Activated naive CD4-positive, alpha-beta T cell treated with anti-CD3 and anti-CD28 coated beads, Interleukin-2, amount 50 U/mL, for 24 hours (primary cell): ENCODE results near the gene RABGAP1L.
"Not testable (repeated sequence)": the region's sequence is repeated elsewhere in the genome, so short reads cannot be mapped to it uniquely, and the experiment has no call there.

Experiments used
- H3K27ac Mint-ChIP-seq: one replicate; pipeline ENCODE4 v1.8.0; 2021; ENCODE audit warnings: mild to moderate bottlenecking, mixed read lengths
- H3K27me3 Mint-ChIP-seq: one replicate; pipeline ENCODE4 v1.8.0; 2021; ENCODE audit warnings: mixed read lengths
- H3K36me3 Mint-ChIP-seq: one replicate; pipeline ENCODE4 v1.8.0; 2021; ENCODE audit warnings: mixed read lengths
- H3K4me1 Mint-ChIP-seq: one replicate; pipeline ENCODE4 v1.8.0; 2021; ENCODE audit warnings: mixed read lengths
- H3K4me3 Mint-ChIP-seq: one replicate; pipeline ENCODE4 v1.8.0; 2021; ENCODE audit warnings: mild to moderate bottlenecking, mixed read lengths
- H3K9me3 Mint-ChIP-seq: one replicate; pipeline ENCODE4 v1.8.0; 2021; ENCODE audit warnings: mixed read lengths

The RABGAP1L gene

DNA sequence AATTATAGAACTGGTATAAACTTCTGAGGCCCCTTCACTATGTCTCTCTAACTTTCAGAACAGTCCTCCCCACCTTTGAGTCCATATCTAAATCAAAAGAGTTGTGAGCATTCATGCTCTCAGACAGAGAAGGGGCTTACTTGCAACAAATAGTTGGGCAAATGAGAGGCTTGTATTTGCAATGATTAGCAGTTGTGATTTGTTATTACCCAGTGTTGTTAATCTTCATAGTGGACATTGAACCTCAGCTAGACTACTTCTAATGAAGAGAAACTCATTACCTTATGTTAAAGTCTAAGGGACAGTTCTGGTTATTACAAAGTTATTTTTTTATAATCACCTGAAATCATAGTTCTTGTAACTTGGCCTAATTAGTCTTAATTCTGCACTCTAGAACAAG is 114.5 kb downstream of the RABGAP1L start:
- Mint-ChIP-seq H3K4me3 (no peak overlapping the region), H3K9me3 (no peaks in the 10 kb centered on the region), H3K4me1 (no peaks in the 10 kb centered on the region), H3K27ac (no peak overlapping the region), H3K36me3 (peaks cover 1% of the 10 kb centered on the region), H3K27me3 (no peaks in the 10 kb centered on the region)

- Mint-ChIP-seq H3K4me3 (no peak overlapping the region), H3K36me3 (peaks cover 1% of the 10 kb centered on the region), H3K27me3 (no peaks in the 10 kb centered on the region), H3K27ac (no peak overlapping the region), H3K4me1 (no peaks in the 10 kb centered on the region), H3K9me3 (no peaks in the 10 kb centered on the region)
These were observed 115.1 kb downstream of the RABGAP1L start for GRCh38 chr1:174274452-174274851.

DNA sequence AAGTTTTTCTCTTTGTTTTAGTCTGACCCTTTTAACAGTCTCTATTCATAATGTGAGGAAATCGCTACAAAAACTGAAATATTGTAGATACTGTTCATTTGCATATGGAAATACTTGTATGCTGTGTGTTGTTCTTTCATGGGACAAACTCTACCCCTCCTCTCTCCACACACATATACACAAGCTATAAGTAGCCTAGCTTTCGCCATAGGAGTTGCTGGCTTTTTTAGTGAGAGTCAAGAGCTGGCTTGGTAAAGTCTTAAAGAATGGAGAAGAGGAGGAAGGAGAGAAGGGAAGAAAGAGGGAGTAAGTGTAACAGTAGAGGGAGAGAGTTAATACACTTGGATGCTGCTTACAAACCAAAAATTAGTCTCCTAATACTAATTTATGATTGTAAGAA is 115.6 kb downstream of the RABGAP1L start:
- Mint-ChIP-seq H3K4me3 (no peak overlapping the region), H3K27me3 (no peaks in the 10 kb centered on the region), H3K4me1 (no peaks in the 10 kb centered on the region), H3K9me3 (no peaks in the 10 kb centered on the region), H3K36me3 (peaks cover 4% of the 10 kb centered on the region), H3K27ac (no peak overlapping the region)

DNA sequence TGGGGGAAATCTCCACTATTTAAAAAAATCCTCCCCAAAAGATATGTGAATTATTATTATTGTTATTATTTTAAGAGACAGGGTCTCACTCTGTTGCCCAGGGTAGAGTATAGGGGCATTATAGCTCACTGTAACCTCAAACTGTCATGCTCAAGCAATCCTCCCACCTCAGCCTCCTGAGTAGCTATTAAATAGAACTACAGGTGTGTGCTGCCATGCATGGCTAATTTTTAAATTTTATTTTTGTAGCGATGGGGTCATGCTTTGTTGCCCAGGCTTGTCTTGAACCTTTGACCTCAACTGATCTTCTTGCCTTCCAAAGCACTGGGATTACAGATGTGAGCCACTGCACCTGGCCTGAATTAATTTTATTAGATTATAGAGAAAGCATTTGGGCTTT is 116.8 kb downstream of the RABGAP1L start:
- Mint-ChIP-seq H3K36me3 (peaks cover 12% of the 10 kb centered on the region), H3K4me1 (no peaks in the 10 kb centered on the region), H3K27me3 (no peaks in the 10 kb centered on the region), H3K27ac (no peak overlapping the region), H3K4me3 (no peak overlapping the region), H3K9me3 (no peaks in the 10 kb centered on the region)

GRCh38 chr1:174284052-174284451 is 124.7 kb downstream of the RABGAP1L start:
- H3K4me3 Mint-ChIP-seq, result no peak overlapping the region
- peaks cover 66% of the 10 kb centered on the region for H3K36me3 Mint-ChIP-seq

GRCh38 chr1:174286042-174286441 is 126.7 kb downstream of the RABGAP1L start:
- H3K9me3 Mint-ChIP-seq, result peaks cover 27% of the 10 kb centered on the region
- no peak overlapping the region for H3K4me3 Mint-ChIP-seq
- H3K4me1 Mint-ChIP-seq, result peaks cover 18% of the 10 kb centered on the region
- no peaks in the 10 kb centered on the region for H3K27me3 Mint-ChIP-seq
- peak overlapping the region; percentile 48 for H3K27ac Mint-ChIP-seq
- peaks cover 74% of the 10 kb centered on the region for H3K36me3 Mint-ChIP-seq

More at GRCh38 chr1:174284052-174284451, 124.7 kb downstream of the RABGAP1L start:
- Mint-ChIP-seq H3K4me1 (peaks cover 18% of the 10 kb centered on the region), H3K27me3 (no peaks in the 10 kb centered on the region), H3K9me3 (peaks cover 27% of the 10 kb centered on the region), H3K27ac (no peak overlapping the region)

GRCh38 chr1:174289644-174290310 is 130.5 kb downstream of the RABGAP1L start:
- Mint-ChIP-seq H3K36me3 (peaks cover 70% of the 10 kb centered on the region), H3K4me3 (no peak overlapping the region), H3K9me3 (peaks cover 24% of the 10 kb centered on the region), H3K27me3 (no peaks in the 10 kb centered on the region), H3K4me1 (peaks cover 11% of the 10 kb centered on the region), H3K27ac (no peak overlapping the region)

DNA sequence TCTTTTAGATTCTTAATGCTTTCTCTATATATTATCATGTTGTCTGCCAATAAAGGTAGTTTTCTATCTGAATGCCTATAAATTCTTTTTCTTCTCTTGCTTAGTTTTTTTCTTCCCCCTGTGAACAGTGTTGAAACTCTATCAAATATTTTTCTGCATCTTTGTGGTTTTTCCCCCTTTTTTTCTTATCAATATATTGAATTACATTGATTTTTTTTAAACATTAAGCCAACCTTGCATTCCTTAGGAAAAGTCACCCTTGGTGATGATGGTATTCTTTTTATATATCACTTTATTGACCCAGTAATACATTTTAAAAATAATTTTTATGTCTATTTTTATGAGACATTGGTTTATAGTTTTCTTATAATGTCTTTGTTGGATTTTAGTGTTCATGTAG is 131.7 kb downstream of the RABGAP1L start:
- no peaks in the 10 kb centered on the region for H3K27me3 Mint-ChIP-seq
- H3K4me3 Mint-ChIP-seq, result no peak overlapping the region
- H3K27ac Mint-ChIP-seq, result no peak overlapping the region
- H3K36me3 Mint-ChIP-seq, result peaks cover 66% of the 10 kb centered on the region
- H3K9me3 Mint-ChIP-seq, result peaks cover 17% of the 10 kb centered on the region
- H3K4me1 Mint-ChIP-seq, result peaks cover 9% of the 10 kb centered on the region

DNA sequence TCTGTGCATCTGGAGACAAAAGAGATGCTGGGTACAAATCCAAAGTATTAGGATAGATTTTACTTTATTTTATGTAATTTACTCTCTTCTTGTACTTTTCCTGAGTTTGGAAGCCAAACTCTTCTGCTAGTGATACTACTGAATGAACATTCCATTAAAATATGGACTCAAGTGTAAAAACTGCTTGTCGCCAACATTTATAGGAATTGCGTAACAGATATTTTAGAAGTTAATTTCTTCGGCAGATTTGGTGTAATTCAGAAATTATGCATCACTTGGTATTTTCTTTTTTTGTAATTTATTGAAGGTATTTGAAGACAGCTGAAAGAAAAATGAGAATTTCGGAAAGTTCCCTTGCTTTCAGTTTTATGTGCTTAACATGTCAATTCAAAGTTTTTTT is 137.0 kb downstream of the RABGAP1L start:
- Mint-ChIP-seq H3K27ac (no peak overlapping the region), H3K4me3 (no peak overlapping the region), H3K4me1 (no peaks in the 10 kb centered on the region), H3K27me3 (no peaks in the 10 kb centered on the region), H3K36me3 (peaks cover 28% of the 10 kb centered on the region), H3K9me3 (peaks cover 5% of the 10 kb centered on the region)

GRCh38 chr1:174297351-174297750 is 138.0 kb downstream of the RABGAP1L start:
- peaks cover 5% of the 10 kb centered on the region for H3K9me3 Mint-ChIP-seq
- no peaks in the 10 kb centered on the region for H3K27me3 Mint-ChIP-seq
- no peak overlapping the region for H3K4me3 Mint-ChIP-seq
- H3K36me3 Mint-ChIP-seq, result peaks cover 27% of the 10 kb centered on the region
- H3K27ac Mint-ChIP-seq, result no peak overlapping the region
- peaks cover 3% of the 10 kb centered on the region for H3K4me1 Mint-ChIP-seq

GRCh38 chr1:174301295-174302077 is 142.2 kb downstream of the RABGAP1L start:
- Mint-ChIP-seq H3K9me3 (peaks cover 2% of the 10 kb centered on the region), H3K4me3 (no peak overlapping the region), H3K27ac (peak overlapping the region; percentile 8), H3K4me1 (peaks cover 3% of the 10 kb centered on the region), H3K36me3 (peaks cover 30% of the 10 kb centered on the region), H3K27me3 (no peaks in the 10 kb centered on the region)

DNA sequence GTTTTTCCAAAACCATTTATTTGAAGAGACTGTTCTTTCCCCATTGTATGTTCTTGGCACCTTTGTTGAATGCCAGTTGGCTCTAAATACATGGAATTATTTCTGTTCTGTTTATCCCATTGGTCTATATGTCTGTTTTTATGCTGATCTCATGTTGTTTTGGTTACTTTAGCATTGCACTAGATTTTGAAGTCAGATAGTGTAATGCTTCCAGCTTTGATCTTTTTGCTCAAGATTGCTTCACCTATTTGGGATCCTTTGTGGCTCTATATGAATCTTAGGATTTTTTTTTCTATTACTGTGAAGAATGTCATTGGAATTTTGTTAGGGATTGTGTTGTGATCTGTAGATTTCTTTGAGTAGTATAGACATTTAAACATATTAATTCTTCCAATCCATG is 149.3 kb downstream of the RABGAP1L start:
- peaks cover 35% of the 10 kb centered on the region for H3K9me3 Mint-ChIP-seq
- peaks cover 64% of the 10 kb centered on the region for H3K36me3 Mint-ChIP-seq
- H3K4me3 Mint-ChIP-seq, result no peak overlapping the region
- no peaks in the 10 kb centered on the region for H3K27me3 Mint-ChIP-seq
- no peak overlapping the region for H3K27ac Mint-ChIP-seq
- no peaks in the 10 kb centered on the region for H3K4me1 Mint-ChIP-seq

DNA sequence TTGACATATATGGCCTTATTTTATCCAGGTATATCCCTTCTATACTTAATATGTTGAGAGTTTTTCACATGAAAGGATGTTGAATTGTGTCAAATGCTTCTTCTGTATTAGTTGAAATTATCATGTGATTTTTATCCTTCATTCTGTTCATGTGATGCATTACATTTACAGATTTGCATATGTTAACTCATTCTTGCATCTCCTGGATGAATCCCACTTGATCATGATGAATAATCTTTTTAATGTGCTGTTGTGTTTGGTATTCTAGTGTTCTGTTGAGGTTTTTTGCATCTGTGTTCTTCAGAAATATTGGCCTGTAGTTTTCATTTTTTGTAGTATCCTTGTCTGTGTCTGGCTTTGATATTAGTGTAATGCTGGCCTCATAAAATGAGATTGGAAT is 150.2 kb downstream of the RABGAP1L start:
- H3K27me3 Mint-ChIP-seq, result no peaks in the 10 kb centered on the region
- H3K36me3 Mint-ChIP-seq, result peaks cover 73% of the 10 kb centered on the region
- H3K9me3 Mint-ChIP-seq, result peaks cover 44% of the 10 kb centered on the region
- no peak overlapping the region for H3K27ac Mint-ChIP-seq
- H3K4me3 Mint-ChIP-seq, result no peak overlapping the region
- H3K4me1 Mint-ChIP-seq, result no peaks in the 10 kb centered on the region

GRCh38 chr1:174314433-174314832 is 155.1 kb downstream of the RABGAP1L start:
- no peaks in the 10 kb centered on the region for H3K27me3 Mint-ChIP-seq
- no peak overlapping the region for H3K4me3 Mint-ChIP-seq
- H3K9me3 Mint-ChIP-seq, result peaks cover 46% of the 10 kb centered on the region
- no peak overlapping the region for H3K27ac Mint-ChIP-seq
- H3K4me1 Mint-ChIP-seq, result peaks cover 6% of the 10 kb centered on the region
- peaks cover 69% of the 10 kb centered on the region for H3K36me3 Mint-ChIP-seq

GRCh38 chr1:174315239-174315638 is 155.9 kb downstream of the RABGAP1L start:
- Mint-ChIP-seq H3K36me3 (peaks cover 69% of the 10 kb centered on the region), H3K9me3 (peaks cover 54% of the 10 kb centered on the region)

DNA sequence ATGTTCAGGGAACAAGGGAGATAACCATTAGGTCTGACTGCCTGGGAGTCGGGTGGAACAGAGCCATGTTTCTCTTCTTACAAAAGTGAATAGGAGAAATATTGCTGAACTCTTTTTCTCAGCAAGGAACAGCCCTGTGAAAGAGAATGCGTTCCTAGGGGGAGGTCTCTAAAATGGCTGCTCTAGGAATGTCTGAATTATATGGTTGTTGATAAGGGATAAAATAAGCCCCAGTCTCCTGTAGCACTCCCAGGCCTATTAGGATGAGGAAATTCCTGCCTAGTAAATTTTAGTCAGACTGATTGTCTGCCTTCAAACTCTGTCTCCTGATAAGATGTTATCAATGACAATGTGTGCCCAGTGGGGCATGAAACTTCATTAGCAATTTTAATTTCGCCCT is 161.6 kb downstream of the RABGAP1L start:
- H3K4me3 Mint-ChIP-seq, H3K27ac Mint-ChIP-seq, H3K27me3 Mint-ChIP-seq: not testable (repeated sequence)
- Mint-ChIP-seq H3K4me1 (peaks cover 16% of the 10 kb centered on the region), H3K9me3 (peaks cover 38% of the 10 kb centered on the region), H3K36me3 (peaks cover 64% of the 10 kb centered on the region)

More at GRCh38 chr1:174315239-174315638, 155.9 kb downstream of the RABGAP1L start:
- Mint-ChIP-seq H3K27me3 (no peaks in the 10 kb centered on the region), H3K4me1 (peaks cover 6% of the 10 kb centered on the region), H3K4me3 (no peak overlapping the region), H3K27ac (no peak overlapping the region)
